Measurements from ENCODE around the gene OR8B3. TPM values are rescaled to one million over a fixed set of nuclear protein-coding genes. Genes with fewer than 3 reads are reported as not detected.

The OR8B3 gene
- polyA plus RNA-seq (ENCODE audit: low read depth in 6 of 6) = not detected

- no peak for DNase-seq
- Mint-ChIP-seq H3K4me3 (no peak within 1 kb of the TSS), H3K36me3 (no peaks in the 10 kb centered on the region), H3K27me3 (peaks cover 0 to 3% (median 0%) of the 10 kb centered on the region in 3 donors), H3K27ac (no peak within 1 kb of the TSS), H3K9me3 (no peaks in the 10 kb centered on the region), H3K4me1 (no peaks in the 10 kb centered on the region)
- ATAC-seq (ENCODE audit: low read depth in 2 of 2) = no peak
Observed at GRCh38 chr11:124398924-124399323, at the start of gene OR8B3. TSS of gene OR8B3 (minus strand) at chr11:124399024. CDS start at chr11:124397351, 1,673 bp downstream.

- Mint-ChIP-seq H3K9me3 (peaks cover 0 to 23% (median 2%) of the 10 kb centered on the region in 7 donors), H3K27ac (no peak overlapping the region), H3K4me3 (no peak overlapping the region), H3K36me3 (no peaks in the 10 kb centered on the region), H3K4me1 (no peaks in the 10 kb centered on the region), H3K27me3 (peaks cover 18 to 25% (median 23%) of the 10 kb centered on the region in 3 donors)
- ATAC-seq (ENCODE audit: low read depth in 2 of 2) (no peak), DNase-seq (no peak)
Observed at GRCh38 chr11:124446916-124447315, 48.1 kb upstream of the OR8B3 start.

- Mint-ChIP-seq H3K9me3 (peaks cover 0 to 12% (median 0%) of the 10 kb centered on the region in 7 donors), H3K4me3 (no peak within 1 kb of the TSS), H3K27me3 (peaks cover 21 to 28% (median 26%) of the 10 kb centered on the region in 3 donors), H3K36me3 (no peaks in the 10 kb centered on the region), H3K4me1 (no peaks in the 10 kb centered on the region), H3K27ac (peak within 1 kb of the TSS in 1 of 6 donors; percentile 24)
- DNase-seq (no peak), ATAC-seq (ENCODE audit: low read depth in 2 of 2) (no peak)
Observed at GRCh38 chr11:124445646-124446150, 46.9 kb upstream of the OR8B3 start, which contains the start of gene OR8B8. TSS of gene OR8B8 (minus strand) at chr11:124445696. CDS start at chr11:124441085, 4,611 bp downstream.

GRCh38 chr11:124442847-124443246, 44.0 kb upstream of the OR8B3 start:
- H3K9me3 Mint-ChIP-seq = peaks cover 0 to 7% (median 3%) of the 10 kb centered on the region in 7 donors
- peak overlapping the region in 1 of 6 donors; percentile 33 for H3K27ac Mint-ChIP-seq
- ATAC-seq (ENCODE audit: low read depth in 2 of 2) = no peak
- H3K4me1 Mint-ChIP-seq = no peaks in the 10 kb centered on the region
- no peak overlapping the region for H3K4me3 Mint-ChIP-seq
- DNase-seq = no peak
- H3K36me3 Mint-ChIP-seq = peaks cover 0 to 4% of the 10 kb centered on the region in 2 donors
- H3K27me3 Mint-ChIP-seq = peaks cover 37 to 49% (median 38%) of the 10 kb centered on the region in 3 donors

- no peak for ATAC-seq (ENCODE audit: low read depth in 2 of 2)
- peaks cover 37 to 49% (median 38%) of the 10 kb centered on the region in 3 donors for H3K27me3 Mint-ChIP-seq
- DNase-seq = no peak
- H3K9me3 Mint-ChIP-seq = peaks cover 0 to 7% (median 3%) of the 10 kb centered on the region in 7 donors
- H3K4me3 Mint-ChIP-seq = no peak overlapping the region
- peak overlapping the region in 1 of 6 donors; percentile 33 for H3K27ac Mint-ChIP-seq
- peaks cover 0 to 4% of the 10 kb centered on the region in 2 donors for H3K36me3 Mint-ChIP-seq
- H3K4me1 Mint-ChIP-seq = no peaks in the 10 kb centered on the region
Observed at GRCh38 chr11:124442442-124442841, 43.6 kb upstream of the OR8B3 start.

GRCh38 chr11:124441519-124441918, 42.7 kb upstream of the OR8B3 start:
- no peak overlapping the region for H3K27ac Mint-ChIP-seq
- no peak overlapping the region for H3K4me3 Mint-ChIP-seq
- no peak for ATAC-seq (ENCODE audit: low read depth in 2 of 2)

GRCh38 chr11:124441081-124441480, 42.3 kb upstream of the OR8B3 start:
- no peak overlapping the region for H3K4me3 Mint-ChIP-seq
- H3K36me3 Mint-ChIP-seq = peaks cover 0 to 4% of the 10 kb centered on the region in 2 donors
- DNase-seq (no peak), ATAC-seq (ENCODE audit: low read depth in 2 of 2) (no peak)
- H3K9me3 Mint-ChIP-seq = peaks cover 0 to 14% (median 4%) of the 10 kb centered on the region in 7 donors
- H3K27ac Mint-ChIP-seq = no peak overlapping the region
- H3K27me3 Mint-ChIP-seq = peaks cover 37 to 47% (median 38%) of the 10 kb centered on the region in 3 donors
- H3K4me1 Mint-ChIP-seq = no peaks in the 10 kb centered on the region

More at GRCh38 chr11:124441519-124441918, 42.7 kb upstream of the OR8B3 start:
- Mint-ChIP-seq H3K36me3 (peaks cover 0 to 4% of the 10 kb centered on the region in 2 donors), H3K27me3 (peaks cover 37 to 43% (median 38%) of the 10 kb centered on the region in 3 donors), H3K4me1 (no peaks in the 10 kb centered on the region), H3K9me3 (peaks cover 0 to 14% (median 4%) of the 10 kb centered on the region in 7 donors)
- no peak for DNase-seq

- Mint-ChIP-seq H3K9me3 (peaks cover 0 to 14% (median 4%) of the 10 kb centered on the region in 7 donors), H3K27me3 (peaks cover 38 to 49% (median 42%) of the 10 kb centered on the region in 3 donors), H3K4me1 (no peaks in the 10 kb centered on the region), H3K36me3 (peaks cover 0 to 4% of the 10 kb centered on the region in 2 donors), H3K27ac (no peak overlapping the region), H3K4me3 (no peak overlapping the region)
- no peak for ATAC-seq (ENCODE audit: low read depth in 2 of 2)
- no peak for DNase-seq
Observed at GRCh38 chr11:124440608-124441007, 41.8 kb upstream of the OR8B3 start.

GRCh38 chr11:124434699-124435098, 35.9 kb upstream of the OR8B3 start:
- Mint-ChIP-seq H3K4me3 (no peak overlapping the region), H3K4me1 (no peaks in the 10 kb centered on the region), H3K27me3 (peaks cover 11 to 32% (median 22%) of the 10 kb centered on the region in 3 donors), H3K36me3 (peaks cover 3 to 4% of the 10 kb centered on the region in 2 donors), H3K27ac (no peak overlapping the region), H3K9me3 (peaks cover 1 to 23% (median 3%) of the 10 kb centered on the region in 7 donors)
- ATAC-seq (ENCODE audit: low read depth in 2 of 2) (no peak), DNase-seq (no peak)

GRCh38 chr11:124429599-124429998, 30.8 kb upstream of the OR8B3 start:
- H3K27me3 Mint-ChIP-seq = peaks cover 2 to 11% (median 8%) of the 10 kb centered on the region in 3 donors
- no peaks in the 10 kb centered on the region for H3K4me1 Mint-ChIP-seq
- peaks cover 0 to 8% of the 10 kb centered on the region in 2 donors for H3K36me3 Mint-ChIP-seq
- DNase-seq = no peak
- no peak for ATAC-seq (ENCODE audit: low read depth in 2 of 2)
- no peak overlapping the region for H3K4me3 Mint-ChIP-seq
- peaks cover 2 to 21% (median 6%) of the 10 kb centered on the region in 7 donors for H3K9me3 Mint-ChIP-seq
- peak overlapping the region in 1 of 6 donors; percentile 53 for H3K27ac Mint-ChIP-seq

GRCh38 chr11:124424384-124424921, 25.6 kb upstream of the OR8B3 start, which contains the start of gene OR8B4:
TSS of gene OR8B4 (minus strand) at chr11:124424871. CDS start at chr11:124424871, 0 bp downstream.
- H3K4me1 Mint-ChIP-seq = no peaks in the 10 kb centered on the region
- DNase-seq = no peak
- no peak for ATAC-seq (ENCODE audit: low read depth in 2 of 2)
- peaks cover under 1 to 9% (median 3%) of the 10 kb centered on the region in 7 donors for H3K9me3 Mint-ChIP-seq
- H3K4me3 Mint-ChIP-seq = no peak within 1 kb of the TSS
- H3K27ac Mint-ChIP-seq = peak within 1 kb of the TSS in 1 of 6 donors; percentile 18
- H3K36me3 Mint-ChIP-seq = peaks cover 0 to 3% of the 10 kb centered on the region in 2 donors
- H3K27me3 Mint-ChIP-seq = peaks cover 33 to 48% (median 40%) of the 10 kb centered on the region in 3 donors

GRCh38 chr11:124421043-124421442, 22.2 kb upstream of the OR8B3 start:
- ATAC-seq (ENCODE audit: low read depth in 2 of 2) = no peak
- Mint-ChIP-seq H3K4me1 (no peaks in the 10 kb centered on the region), H3K9me3 (no peaks in the 10 kb centered on the region), H3K4me3 (no peak overlapping the region), H3K27ac (no peak overlapping the region), H3K27me3 (peaks cover 46 to 53% (median 48%) of the 10 kb centered on the region in 3 donors), H3K36me3 (no peaks in the 10 kb centered on the region)
- no peak for DNase-seq

- peaks cover 23 to 32% (median 24%) of the 10 kb centered on the region in 3 donors for H3K27me3 Mint-ChIP-seq
- H3K36me3 Mint-ChIP-seq = no peaks in the 10 kb centered on the region
- DNase-seq (no peak), ATAC-seq (ENCODE audit: low read depth in 2 of 2) (no peak)
- H3K4me3 Mint-ChIP-seq = no peak overlapping the region
- H3K9me3 Mint-ChIP-seq = no peaks in the 10 kb centered on the region
- H3K4me1 Mint-ChIP-seq = no peaks in the 10 kb centered on the region
- H3K27ac Mint-ChIP-seq = no peak overlapping the region
Observed at GRCh38 chr11:124415356-124415923, 16.6 kb upstream of the OR8B3 start.

Measured in naive B cell (primary cell).